SK-N-SH (cell line): ENCODE measurements around the gene CACNA2D3. TPM values are rescaled to one million over a fixed set of nuclear protein-coding genes. Genes with fewer than 3 reads are reported as not detected.

Experiments used
- CTCF ChIA-PET: fragments of 300-600, 350-600 bp; formaldehyde crosslinking; extraction: SDS; loops from one replicate; lab custom pipeline; 2021; lab: Yijun Ruan, JAX
- POLR2A ChIA-PET: fragments of 350-600 bp; sonication (Branson Sonifier 250); formaldehyde crosslinking; extraction: SDS; loops from one replicate; lab custom pipeline; 2020; ENCODE audit warnings: antibody characterized with exemption, inconsistent platforms; lab: Yijun Ruan, JAX
- DNase-seq: peaks from one replicate; pipeline ENCODE4 v3.0.0; 2012
- H2AFZ ChIP-seq: fragments of 200-600 bp; sonication (generic); 2 replicates; pipeline ENCODE4 v1.8.1; 2016; ENCODE audit warnings: antibody characterized with exemption, mild to moderate bottlenecking, low read depth
- H3F3A ChIP-seq: fragments of 200-600 bp; sonication (generic); replicated peaks from 2 replicates; pipeline ENCODE3; 2016; ENCODE audit warnings: antibody characterized with exemption, mild to moderate bottlenecking; ENCODE audit not compliant: insufficient read depth
- H3K27ac ChIP-seq, 2 experiments: fragments of 200-500 bp in 1 of 2; fragments of 200-600 bp in 1 of 2; sonication (Bioruptor generic) in 1 of 2; sonication (generic), shearing (Covaris generic) in 1 of 2; 2 replicates each; pipeline versions ENCODE4 v1.5.1 to v1.6.1; 2014 to 2016; ENCODE audit warnings: low read depth in 2 of 2, inconsistent platforms in 1 of 2, low read length in 1 of 2, mild to moderate bottlenecking in 1 of 2, mixed read lengths in 1 of 2
- H3K27me3 ChIP-seq: fragments of 200-600 bp; sonication (generic), shearing (Covaris generic); 2 replicates; pipeline ENCODE4 v1.6.1; 2016; ENCODE audit warnings: mixed run types; ENCODE audit not compliant: insufficient read depth
- H3K36me3 ChIP-seq, 2 experiments: fragments of 200-500 bp in 1 of 2; fragments of 200-600 bp in 1 of 2; sonication (Bioruptor generic) in 1 of 2; sonication (generic) in 1 of 2; replicated peaks in 1 of 2; 2 replicates each; pipeline versions ENCODE3 to v1.5.1; 2014 to 2016; ENCODE audit warnings: low read length in 1 of 2, mild to moderate bottlenecking in 1 of 2; ENCODE audit not compliant: insufficient read depth in 2 of 2, control insufficient read depth in 1 of 2
- H3K4me1 ChIP-seq, 2 experiments: fragments of 200-500 bp in 1 of 2; fragments of 200-600 bp in 1 of 2; sonication (Bioruptor generic) in 1 of 2; sonication (generic), shearing (Covaris generic) in 1 of 2; 2 replicates each; pipeline versions ENCODE4 v1.5.1 to v1.6.1; 2014 to 2016; ENCODE audit warnings: low read depth in 1 of 2, low read length in 1 of 2, mixed run types in 1 of 2; ENCODE audit not compliant: insufficient read depth in 2 of 2, control insufficient read depth in 1 of 2
- H3K4me2 ChIP-seq: fragments of 200-600 bp; sonication (generic), shearing (Covaris generic); 2 replicates; pipeline ENCODE4 v1.6.1; 2017; ENCODE audit warnings: mixed run types
- H3K4me3 ChIP-seq, 2 experiments: fragments of 200-500 bp in 1 of 2; fragments of 200-600 bp in 1 of 2; sonication (Bioruptor generic) in 1 of 2; sonication (generic), shearing (Covaris generic) in 1 of 2; 2 replicates each; pipeline versions ENCODE4 v1.5.1 to v1.8.1; 2014 to 2016; ENCODE audit warnings: low read depth in 2 of 2, inconsistent platforms in 1 of 2, low read length in 1 of 2, mild to moderate bottlenecking in 1 of 2, mixed read lengths in 1 of 2, moderate library complexity in 1 of 2
- H3K79me2 ChIP-seq: fragments of 200-600 bp; sonication (generic); 2 replicates; pipeline ENCODE4 v1.8.1; 2017; ENCODE audit warnings: mild to moderate bottlenecking; ENCODE audit not compliant: insufficient read depth
- H3K9ac ChIP-seq: fragments of 200-600 bp; sonication (generic); 2 replicates; pipeline ENCODE4 v1.6.1; 2017; ENCODE audit warnings: mixed run types
- H3K9me2 ChIP-seq: fragments of 200-600 bp; sonication (generic); 2 replicates; pipeline ENCODE4 v1.6.1; 2017; ENCODE audit warnings: mixed run types
- H3K9me3 ChIP-seq: fragments of 200-600 bp; sonication (generic); 2 replicates; pipeline ENCODE4 v1.6.1; 2017; ENCODE audit warnings: mixed run types, mild to moderate bottlenecking, moderate library complexity
- H4K20me1 ChIP-seq: fragments of 200-600 bp; sonication (generic); 2 replicates; pipeline ENCODE4 v1.6.1; 2017; ENCODE audit warnings: mild to moderate bottlenecking, mixed run types; ENCODE audit not compliant: insufficient read depth
- ELF1 ChIP-seq: IDR thresholded peaks from 2 replicates; pipeline ENCODE4 v1.4.0; 2012
- EP300 ChIP-seq, 2 experiments: IDR thresholded peaks; 2 replicates each; pipeline versions ENCODE4 v1.4.0 to v1.6.1; 2012; ENCODE audit warnings: borderline replicate concordance in 1 of 2, low read depth in 1 of 2, low read length in 1 of 2
- FOSL2 ChIP-seq: IDR thresholded peaks from 2 replicates; pipeline ENCODE4 v1.4.0; 2012; ENCODE audit warnings: low read depth, mild to moderate bottlenecking, moderate library complexity, borderline replicate concordance
- FOXJ3 ChIP-seq: sonication (generic); formaldehyde crosslinking; IDR thresholded peaks from 2 replicates; pipeline ENCODE4 v1.5.1; 2020; ENCODE audit warnings: mild to moderate bottlenecking, missing genetic modification reagents
- FOXM1 ChIP-seq: IDR thresholded peaks from 2 replicates; pipeline ENCODE4 v1.4.0; 2012; ENCODE audit warnings: low read depth, mild to moderate bottlenecking
- GABPA ChIP-seq: IDR thresholded peaks from 2 replicates; pipeline ENCODE4 v1.4.0; 2012; ENCODE audit warnings: low read depth, mild to moderate bottlenecking
- MEF2A ChIP-seq: IDR thresholded peaks from 2 replicates; pipeline ENCODE4 v1.4.0; 2012; ENCODE audit warnings: low read depth, borderline replicate concordance
- NRF1 ChIP-seq: IDR thresholded peaks from 2 replicates; pipeline ENCODE4 v1.6.1; 2012; ENCODE audit warnings: low read depth, mild to moderate bottlenecking, low read length
- POLR2AphosphoS5 ChIP-seq: IDR thresholded peaks from 2 replicates; pipeline ENCODE4 v1.6.1; 2012; ENCODE audit warnings: low read depth, low read length
- RAD21 ChIP-seq: IDR thresholded peaks from 2 replicates; pipeline ENCODE4 v1.6.1; 2012; ENCODE audit warnings: mild to moderate bottlenecking, low read length
- RCOR1 ChIP-seq: fragments of 150-350 bp; IDR thresholded peaks from 2 replicates; pipeline ENCODE4 v1.6.1; 2017; ENCODE audit warnings: antibody characterized with exemption, low read length
- RFX5 ChIP-seq: IDR thresholded peaks from 2 replicates; pipeline ENCODE4 v1.6.1; 2012; ENCODE audit warnings: mild to moderate bottlenecking, improper control_type of control experiment, low read length
- RXRA ChIP-seq: IDR thresholded peaks from 2 replicates; pipeline ENCODE4 v1.4.0; 2012; ENCODE audit warnings: low read depth, mild to moderate bottlenecking, borderline replicate concordance
- SIN3A ChIP-seq: IDR thresholded peaks from 2 replicates; pipeline ENCODE4 v1.6.1; 2012; ENCODE audit warnings: low read depth, mild to moderate bottlenecking, low read length, moderate library complexity, borderline replicate concordance
- TEAD4 ChIP-seq: IDR thresholded peaks from 2 replicates; pipeline ENCODE4 v1.4.0; 2012; ENCODE audit warnings: mild to moderate bottlenecking, borderline replicate concordance; ENCODE audit not compliant: insufficient read depth
- USF2 ChIP-seq: fragments of 150-350 bp; IDR thresholded peaks from 2 replicates; pipeline ENCODE4 v1.6.1; 2017; ENCODE audit warnings: antibody characterized with exemption, low read length, low read depth, borderline replicate concordance
- YY1 ChIP-seq: IDR thresholded peaks from 2 replicates; pipeline ENCODE4 v1.4.0; 2012; ENCODE audit warnings: low read depth, mild to moderate bottlenecking
- WGBS: methylation state at CpG from one replicate; pipeline ENCODE4 v1.1.6; 2017; ENCODE audit warnings: low lambda C conversion rate; 5-methylcytosine and 5-hydroxymethylcytosine counted together
- polyA plus RNA-seq, 3 experiments: library from polyadenylated mRNA; depleted of rRNA; stranded (reverse); fragments of >200 nt; gene quantifications; 2 replicates each; pipeline ENCODE4 v1.2.3, GENCODE V29; 2012
- TF ChIP-seq, protein P1 (sequence below): IDR thresholded peaks from 2 replicates; pipeline ENCODE4 v1.4.0; 2012; ENCODE audit warnings: low read depth, borderline replicate concordance
- TF ChIP-seq, protein P2 (sequence below): IDR thresholded peaks from 2 replicates; pipeline ENCODE4; 2012

CACNA2D3 gene
- polyA plus RNA-seq, 1 of the 3 experiments (the other 2 are of a cell fraction) = 0.15 TPM

GRCh38 chr3:54791501-54792156, 669.3 kb downstream of the CACNA2D3 start:
- Histone ChIP-seq H3F3A (no peaks in the 10 kb centered on the region), H3K4me1 (peaks cover 0 to 3% of the 10 kb centered on the region in 2 experiments; a peak in 1 of 4 replicates), H3K9me3 (no peaks in the 10 kb centered on the region), H3K4me2 (no peak overlapping the region), H4K20me1 (no peaks in the 10 kb centered on the region), H3K79me2 (no peaks in the 10 kb centered on the region), H3K27ac (no peak overlapping the region), H3K36me3 (no peaks in the 10 kb centered on the region), H3K9ac (no peak overlapping the region), H2AFZ (no peak overlapping the region), H3K4me3 (no peak overlapping the region), H3K9me2 (no peaks in the 10 kb centered on the region), H3K27me3 (no peaks in the 10 kb centered on the region)
- TF ChIP-seq MEF2A (no peak), RCOR1 (no peak), RXRA (no peak), EP300 (IDR thresholded peaks at IDR 0.05; ENCODE audit: borderline replicate concordance in 1 of 2, low read depth in 1 of 2, low read length in 1 of 2) (no peak; a peak in 1 of 4 replicates), TEAD4 (no peak), RAD21 (no peak), SIN3A (no peak), POLR2AphosphoS5 (no peak), USF2 (no peak), FOSL2 (no peak), FOXJ3 (CRISPR knock-in tag) (no peak), YY1 (no peak), NRF1 (no peak), ELF1 (no peak), RFX5 (no peak), FOXM1 (no peak), GABPA (no peak)
- TF ChIP-seq, protein P1, sequence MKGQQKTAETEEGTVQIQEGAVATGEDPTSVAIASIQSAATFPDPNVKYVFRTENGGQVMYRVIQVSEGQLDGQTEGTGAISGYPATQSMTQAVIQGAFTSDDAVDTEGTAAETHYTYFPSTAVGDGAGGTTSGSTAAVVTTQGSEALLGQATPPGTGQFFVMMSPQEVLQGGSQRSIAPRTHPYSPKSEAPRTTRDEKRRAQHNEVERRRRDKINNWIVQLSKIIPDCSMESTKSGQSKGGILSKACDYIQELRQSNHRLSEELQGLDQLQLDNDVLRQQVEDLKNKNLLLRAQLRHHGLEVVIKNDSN = no peak
- TF ChIP-seq, protein P2, sequence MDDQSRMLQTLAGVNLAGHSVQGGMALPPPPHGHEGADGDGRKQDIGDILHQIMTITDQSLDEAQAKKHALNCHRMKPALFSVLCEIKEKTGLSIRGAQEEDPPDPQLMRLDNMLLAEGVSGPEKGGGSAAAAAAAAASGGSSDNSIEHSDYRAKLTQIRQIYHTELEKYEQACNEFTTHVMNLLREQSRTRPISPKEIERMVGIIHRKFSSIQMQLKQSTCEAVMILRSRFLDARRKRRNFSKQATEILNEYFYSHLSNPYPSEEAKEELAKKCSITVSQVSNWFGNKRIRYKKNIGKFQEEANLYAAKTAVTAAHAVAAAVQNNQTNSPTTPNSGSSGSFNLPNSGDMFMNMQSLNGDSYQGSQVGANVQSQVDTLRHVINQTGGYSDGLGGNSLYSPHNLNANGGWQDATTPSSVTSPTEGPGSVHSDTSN = no peak
- WGBS = 3% methylated on average over 2 of the region's 2 CpGs
- DNase-seq = no peak
- POLR2A ChIA-PET = no interaction called here
- CTCF ChIA-PET = interaction anchor here (0.9 to 1.8 kb wide), 3 partner anchors 11 to 364 kb away, joined by 3 to 4 read pairs (median 4); no protein-coding TSS in a partner anchor
